ENCODE results near the gene DNAH3. TPM values are rescaled to one million over a fixed set of nuclear protein-coding genes. Genes with fewer than 3 reads are reported as not detected.

DNAH3 gene
- total and polyA plus RNA-seq, 5 donors from 2014 or later: 0.05 TPM; not detected in 4

DNA sequence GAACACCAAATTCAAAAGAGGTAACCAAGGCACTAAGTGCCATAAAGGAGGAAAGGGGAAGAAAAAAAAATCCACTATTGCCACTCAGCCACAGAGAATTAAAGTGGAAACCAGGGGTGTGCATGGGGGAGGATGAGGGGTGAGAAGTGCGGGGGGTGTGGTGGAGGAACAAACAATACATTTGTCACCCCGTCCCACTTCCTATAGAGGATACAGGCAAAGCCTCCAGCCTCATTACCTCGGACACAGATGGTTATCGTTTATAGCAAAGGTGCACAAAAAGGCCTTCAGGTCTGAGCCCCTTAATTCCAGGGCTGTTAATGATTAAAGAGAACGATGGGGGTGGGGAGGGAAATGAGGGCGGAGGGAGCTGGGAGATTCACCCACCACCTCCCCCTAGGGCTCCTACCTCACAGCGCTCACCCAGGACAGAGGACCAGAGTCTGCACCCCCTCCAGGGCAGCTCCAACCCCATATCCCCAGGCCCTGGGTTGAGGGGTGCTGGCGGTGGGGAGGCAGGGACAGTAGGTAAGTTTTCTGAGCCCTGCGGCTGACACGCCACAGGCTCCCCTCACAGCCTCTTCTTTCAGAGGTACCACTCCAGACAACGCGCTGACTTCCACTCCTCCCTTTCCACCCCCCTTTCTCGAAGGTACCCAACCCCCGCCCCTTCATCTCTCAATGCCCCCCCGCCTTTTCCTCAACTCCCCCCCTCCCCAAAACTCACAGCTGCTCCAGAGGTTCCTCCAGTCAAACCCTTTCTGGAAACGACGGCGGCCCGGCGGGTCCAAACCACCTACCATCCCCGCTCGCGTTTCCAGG, 251.0 kb downstream of the DNAH3 start:
- H3K36me3 Mint-ChIP-seq: peaks cover 8% of the 10 kb centered on the region
- peak overlapping the region; percentile 94 to 99 (median 97) for H3K4me3 Mint-ChIP-seq
- H3K27ac ChIP-seq (ENCODE audit: insufficient read depth, low read length, poor library complexity, severe bottlenecking): peak overlapping the region; percentile 91
- H3K9me3 ChIP-seq (ENCODE audit: control insufficient read depth in 2 of 2, low read length in 2 of 2): no peaks in the 10 kb centered on the region
- peak in 1 of 2 donors; percentile 7 for ATAC-seq (ENCODE audit: low read depth in 2 of 2)
- no peaks in the 10 kb centered on the region for H3K27me3 Mint-ChIP-seq
- peak overlapping the region; percentile 70 for H3K4me3 ChIP-seq (ENCODE audit: low read depth, low read length)
- H3K4me1 ChIP-seq (ENCODE audit: control insufficient read depth, insufficient read depth, low read length, poor library complexity, severe bottlenecking): peaks cover 39% of the 10 kb centered on the region
- no peaks in the 10 kb centered on the region for H3K27me3 ChIP-seq (ENCODE audit: control insufficient read depth, insufficient read depth, low read length)
- DNase-seq: peak in 1 of 3 donors; percentile 26
- H3K4me1 Mint-ChIP-seq: peaks cover 30 to 67% (median 60%) of the 10 kb centered on the region in 4 donors
- H3K27ac Mint-ChIP-seq: peak overlapping the region; percentile 99
- no peaks in the 10 kb centered on the region for H3K9me3 Mint-ChIP-seq
- H3K36me3 ChIP-seq (ENCODE audit: control insufficient read depth, insufficient read depth, low read length): no peaks in the 10 kb centered on the region

DNA sequence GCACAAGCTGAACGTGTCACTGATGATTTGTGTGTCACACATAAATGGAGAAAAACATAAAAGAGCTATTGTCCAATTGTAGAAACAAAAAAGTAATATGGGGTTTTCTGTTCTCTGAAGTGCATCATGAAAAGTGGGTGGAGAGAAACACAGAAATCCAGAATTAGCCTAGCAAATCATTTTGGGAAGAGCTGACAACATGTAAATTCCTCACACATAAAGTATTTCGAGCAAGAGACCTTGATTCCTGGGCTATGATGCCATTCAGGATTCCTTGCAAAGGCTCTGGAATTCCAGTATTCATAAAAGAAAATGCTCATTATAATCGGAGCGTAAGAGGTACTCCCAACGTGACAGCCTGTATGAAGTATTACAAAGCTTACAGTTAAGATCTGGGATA, 251.6 kb downstream of the DNAH3 start:
- Mint-ChIP-seq H3K36me3 (peaks cover 8% of the 10 kb centered on the region), H3K4me1 (peaks cover 24 to 61% (median 55%) of the 10 kb centered on the region in 4 donors), H3K4me3 (peak overlapping the region; percentile 94 to 99 (median 97)), H3K27ac (peak overlapping the region in 2 of 3 donors; percentile 99), H3K9me3 (no peaks in the 10 kb centered on the region), H3K27me3 (no peaks in the 10 kb centered on the region)
- no peaks in the 10 kb centered on the region for H3K9me3 ChIP-seq (ENCODE audit: control insufficient read depth in 2 of 2, low read length in 2 of 2)
- no peaks in the 10 kb centered on the region for H3K36me3 ChIP-seq (ENCODE audit: control insufficient read depth, insufficient read depth, low read length)
- no peaks in the 10 kb centered on the region for H3K27me3 ChIP-seq (ENCODE audit: control insufficient read depth, insufficient read depth, low read length)
- ATAC-seq (ENCODE audit: low read depth in 2 of 2) (no peak), DNase-seq (no peak)
- peak overlapping the region; percentile 91 for H3K27ac ChIP-seq (ENCODE audit: insufficient read depth, low read length, poor library complexity, severe bottlenecking)
- peaks cover 33% of the 10 kb centered on the region for H3K4me1 ChIP-seq (ENCODE audit: control insufficient read depth, insufficient read depth, low read length, poor library complexity, severe bottlenecking)
- H3K4me3 ChIP-seq (ENCODE audit: low read depth, low read length): peak overlapping the region; percentile 70

DNA sequence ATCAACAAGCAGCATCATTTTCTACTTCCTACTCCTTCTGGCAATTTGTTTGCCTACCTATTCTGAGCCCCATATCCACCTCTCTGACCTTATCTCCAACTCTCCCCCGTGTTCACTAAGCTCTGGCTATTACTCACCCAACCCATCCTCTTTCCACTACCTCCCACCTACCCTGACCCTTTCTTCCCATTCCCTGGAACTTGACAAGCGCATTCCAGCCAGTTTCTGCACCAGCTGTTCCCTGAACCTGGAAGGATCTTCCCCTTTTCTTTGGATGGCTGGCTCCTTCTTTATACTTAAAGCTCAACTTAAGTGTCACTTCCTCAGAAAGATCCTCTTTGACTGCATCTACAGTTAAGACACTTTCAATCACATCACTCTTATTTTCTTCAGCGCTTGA, 252.7 kb downstream of the DNAH3 start:
- no peak for DNase-seq
- Mint-ChIP-seq H3K27me3 (no peaks in the 10 kb centered on the region), H3K4me3 (peak overlapping the region in 2 of 4 donors; percentile 73 to 94), H3K4me1 (peaks cover 19 to 52% (median 46%) of the 10 kb centered on the region in 4 donors), H3K27ac (peak overlapping the region in 1 of 3 donors; percentile 82), H3K36me3 (peaks cover 8% of the 10 kb centered on the region), H3K9me3 (no peaks in the 10 kb centered on the region)
- Histone ChIP-seq H3K36me3 (ENCODE audit: control insufficient read depth, insufficient read depth, low read length) (no peaks in the 10 kb centered on the region), H3K27ac (ENCODE audit: insufficient read depth, low read length, poor library complexity, severe bottlenecking) (no peak overlapping the region), H3K27me3 (ENCODE audit: control insufficient read depth, insufficient read depth, low read length) (no peaks in the 10 kb centered on the region), H3K9me3 (ENCODE audit: control insufficient read depth in 2 of 2, low read length in 2 of 2) (no peaks in the 10 kb centered on the region), H3K4me3 (ENCODE audit: low read depth, low read length) (no peak overlapping the region), H3K4me1 (ENCODE audit: control insufficient read depth, insufficient read depth, low read length, poor library complexity, severe bottlenecking) (peaks cover 25% of the 10 kb centered on the region)
- no peak for ATAC-seq (ENCODE audit: low read depth in 2 of 2)

DNA sequence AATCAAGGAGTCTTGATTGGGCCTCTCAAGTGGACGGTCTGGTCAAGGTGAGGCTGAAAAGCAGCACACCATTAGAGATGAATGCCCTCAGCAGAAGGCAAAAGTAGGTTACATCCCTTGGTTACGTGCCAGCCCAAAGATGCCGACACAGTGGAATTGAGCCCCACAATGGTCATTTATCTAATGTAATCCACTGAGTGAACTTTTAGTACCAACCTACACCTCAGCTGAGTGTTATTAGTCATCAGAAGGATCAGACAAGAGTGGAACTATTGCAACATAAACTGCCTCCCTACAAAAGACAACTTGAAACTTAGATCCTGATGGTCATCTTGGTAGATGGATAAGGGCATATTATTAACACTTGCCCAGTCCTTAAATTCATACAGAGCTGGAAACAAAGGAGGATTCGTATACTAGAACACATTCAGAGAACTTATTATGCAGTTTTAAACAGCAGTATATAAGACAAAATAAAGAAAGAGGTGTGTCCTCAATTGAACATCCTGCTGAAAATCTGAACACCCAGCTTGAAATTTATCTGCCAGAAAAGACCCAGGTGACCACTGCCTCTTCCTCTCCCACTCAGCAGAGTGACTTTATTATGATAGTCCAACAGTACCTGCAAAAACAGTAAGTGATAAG, 253.3 kb downstream of the DNAH3 start:
- no peak for ATAC-seq (ENCODE audit: low read depth in 2 of 2)
- Mint-ChIP-seq H3K36me3 (peaks cover 11% of the 10 kb centered on the region), H3K27ac (peak overlapping the region in 2 of 3 donors; percentile 26 to 82), H3K4me3 (peak overlapping the region in 2 of 4 donors; percentile 73 to 94), H3K27me3 (no peaks in the 10 kb centered on the region), H3K9me3 (no peaks in the 10 kb centered on the region), H3K4me1 (peaks cover 19 to 52% (median 42%) of the 10 kb centered on the region in 4 donors)
- Histone ChIP-seq H3K36me3 (ENCODE audit: control insufficient read depth, insufficient read depth, low read length) (peaks cover 1% of the 10 kb centered on the region), H3K27me3 (ENCODE audit: control insufficient read depth, insufficient read depth, low read length) (no peaks in the 10 kb centered on the region), H3K4me1 (ENCODE audit: control insufficient read depth, insufficient read depth, low read length, poor library complexity, severe bottlenecking) (peaks cover 25% of the 10 kb centered on the region), H3K9me3 (ENCODE audit: control insufficient read depth in 2 of 2, low read length in 2 of 2) (no peaks in the 10 kb centered on the region), H3K4me3 (ENCODE audit: low read depth, low read length) (no peak overlapping the region), H3K27ac (ENCODE audit: insufficient read depth, low read length, poor library complexity, severe bottlenecking) (no peak overlapping the region)
- DNase-seq: no peak

DNA sequence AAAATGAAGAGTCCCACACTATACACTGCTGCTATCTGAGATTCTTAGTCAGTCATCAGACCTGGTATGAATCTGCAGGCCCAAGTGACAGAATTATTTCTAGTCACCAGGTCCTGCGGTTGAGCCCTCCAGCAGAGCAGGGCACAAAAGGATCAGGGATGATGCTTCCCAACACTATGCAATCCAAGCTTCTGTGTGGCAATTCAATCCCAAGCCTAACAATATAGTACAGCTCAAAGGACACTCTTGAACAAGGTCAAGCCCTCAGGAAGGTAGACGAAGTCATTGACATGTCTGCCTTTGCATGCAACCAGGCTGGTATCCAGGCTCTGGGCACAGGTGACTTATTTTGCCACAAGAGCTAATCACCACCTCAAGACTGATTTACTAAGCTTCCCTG, 256.3 kb downstream of the DNAH3 start:
- Histone ChIP-seq H3K4me3 (ENCODE audit: low read depth, low read length) (no peak overlapping the region), H3K27me3 (ENCODE audit: control insufficient read depth, insufficient read depth, low read length) (no peaks in the 10 kb centered on the region), H3K4me1 (ENCODE audit: control insufficient read depth, insufficient read depth, low read length, poor library complexity, severe bottlenecking) (peaks cover 7% of the 10 kb centered on the region), H3K9me3 (ENCODE audit: control insufficient read depth in 2 of 2, low read length in 2 of 2) (no peaks in the 10 kb centered on the region), H3K27ac (ENCODE audit: insufficient read depth, low read length, poor library complexity, severe bottlenecking) (no peak overlapping the region), H3K36me3 (ENCODE audit: control insufficient read depth, insufficient read depth, low read length) (peaks cover 7% of the 10 kb centered on the region)
- Mint-ChIP-seq H3K4me3 (no peak overlapping the region), H3K4me1 (peaks cover 10 to 34% (median 26%) of the 10 kb centered on the region in 4 donors), H3K27ac (no peak overlapping the region), H3K27me3 (no peaks in the 10 kb centered on the region), H3K36me3 (peaks cover 22% of the 10 kb centered on the region), H3K9me3 (no peaks in the 10 kb centered on the region)
- DNase-seq (no peak), ATAC-seq (ENCODE audit: low read depth in 2 of 2) (no peak)

DNA sequence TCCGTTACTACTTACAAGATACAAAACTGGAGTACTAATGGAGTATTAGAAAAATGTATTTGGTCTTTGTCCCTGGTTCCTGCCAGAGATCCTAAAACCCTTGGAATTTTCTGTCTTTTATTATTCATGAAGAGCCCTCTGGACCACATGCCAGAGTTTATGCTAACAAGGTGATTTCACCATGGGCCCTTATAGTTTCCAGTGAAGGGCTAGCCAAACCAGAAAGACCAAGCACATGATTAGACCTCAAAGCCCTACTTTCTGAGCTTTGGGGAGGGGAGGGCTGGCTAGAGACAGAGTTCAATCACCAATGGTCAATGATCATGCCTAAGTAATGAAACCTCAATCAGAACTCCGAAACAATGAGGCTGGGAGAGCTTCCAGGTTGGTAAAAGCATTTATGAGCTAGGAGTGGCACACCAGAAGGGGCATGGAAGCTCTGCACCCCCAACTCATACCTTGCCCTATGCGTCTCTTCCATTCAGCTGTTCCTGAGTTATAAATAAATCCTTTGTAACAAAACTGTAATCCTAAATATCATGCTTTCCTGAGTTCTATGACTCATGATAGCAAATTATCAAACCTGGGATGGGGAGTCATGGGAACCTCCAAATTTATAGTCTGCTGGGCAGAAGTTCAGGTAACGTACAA, 260.9 kb downstream of the DNAH3 start:
- no peak overlapping the region for H3K4me3 Mint-ChIP-seq
- no peaks in the 10 kb centered on the region for H3K4me1 ChIP-seq (ENCODE audit: control insufficient read depth, insufficient read depth, low read length, poor library complexity, severe bottlenecking)
- H3K4me3 ChIP-seq (ENCODE audit: low read depth, low read length): no peak overlapping the region
- no peak overlapping the region for H3K27ac Mint-ChIP-seq
- peaks cover 16% of the 10 kb centered on the region for H3K36me3 Mint-ChIP-seq
- no peak overlapping the region for H3K27ac ChIP-seq (ENCODE audit: insufficient read depth, low read length, poor library complexity, severe bottlenecking)
- DNase-seq: no peak
- H3K9me3 ChIP-seq (ENCODE audit: control insufficient read depth in 2 of 2, low read length in 2 of 2): no peaks in the 10 kb centered on the region
- ATAC-seq (ENCODE audit: low read depth in 2 of 2): no peak
- H3K27me3 Mint-ChIP-seq: no peaks in the 10 kb centered on the region
- H3K36me3 ChIP-seq (ENCODE audit: control insufficient read depth, insufficient read depth, low read length): peaks cover 7% of the 10 kb centered on the region
- peaks cover 6 to 17% (median 12%) of the 10 kb centered on the region in 4 donors for H3K4me1 Mint-ChIP-seq
- no peaks in the 10 kb centered on the region for H3K27me3 ChIP-seq (ENCODE audit: control insufficient read depth, insufficient read depth, low read length)
- H3K9me3 Mint-ChIP-seq: no peaks in the 10 kb centered on the region

DNA sequence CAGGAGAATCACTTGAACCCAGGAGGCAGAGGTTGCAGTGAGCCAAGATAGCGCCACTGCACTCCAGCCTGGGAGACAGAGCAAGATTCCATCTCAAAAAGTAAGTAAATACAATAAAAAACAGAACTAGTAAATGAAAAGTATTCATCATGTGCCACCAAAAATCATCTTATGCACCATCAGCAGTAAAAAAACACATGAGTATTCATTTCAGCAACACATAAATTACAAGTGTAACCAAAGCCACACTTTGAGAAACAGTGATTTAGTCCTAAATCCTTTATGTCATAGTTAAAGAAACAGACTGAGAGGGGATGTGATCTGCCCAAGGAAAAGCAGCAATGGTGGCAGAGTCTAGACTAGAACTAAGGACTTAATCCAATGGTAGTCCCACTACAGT, 263.4 kb downstream of the DNAH3 start:
- DNase-seq (no peak), ATAC-seq (ENCODE audit: low read depth in 2 of 2) (no peak)
- no peaks in the 10 kb centered on the region for H3K4me1 ChIP-seq (ENCODE audit: control insufficient read depth, insufficient read depth, low read length, poor library complexity, severe bottlenecking)
- Mint-ChIP-seq H3K4me3 (no peak overlapping the region), H3K27ac (no peak overlapping the region), H3K4me1 (peaks cover 14 to 19% (median 17%) of the 10 kb centered on the region in 4 donors), H3K36me3 (peaks cover 16% of the 10 kb centered on the region), H3K9me3 (no peaks in the 10 kb centered on the region), H3K27me3 (no peaks in the 10 kb centered on the region)
- H3K27ac ChIP-seq (ENCODE audit: insufficient read depth, low read length, poor library complexity, severe bottlenecking): no peak overlapping the region
- no peaks in the 10 kb centered on the region for H3K9me3 ChIP-seq (ENCODE audit: control insufficient read depth in 2 of 2, low read length in 2 of 2)
- H3K36me3 ChIP-seq (ENCODE audit: control insufficient read depth, insufficient read depth, low read length): peaks cover 4% of the 10 kb centered on the region
- no peak overlapping the region for H3K4me3 ChIP-seq (ENCODE audit: low read depth, low read length)
- no peaks in the 10 kb centered on the region for H3K27me3 ChIP-seq (ENCODE audit: control insufficient read depth, insufficient read depth, low read length)
